GOT3 (cell line): ENCODE data around the gene METRN.

Experiments
- DNase-seq: peaks from one replicate; lab custom pipeline; 2025; ENCODE audit warnings: mixed read lengths; lab: John Stamatoyannopoulos, UW

METRN gene

GRCh38 chr16:760065-760464, 45.1 kb downstream of the METRN start:
- DNase-seq = no peak

- DNase-seq = no peak
Measured at GRCh38 chr16:760545-761343, 45.8 kb downstream of the METRN start, which contains the start of gene MSLN. TSS of gene MSLN (plus strand) at chr16:760734. CDS start at chr16:762681, 1,947 bp downstream.

- no peak for DNase-seq
Measured at GRCh38 chr16:761625-762513, 47.0 kb downstream of the METRN start.

GRCh38 chr16:762595-763268, 47.8 kb downstream of the METRN start:
- no peak for DNase-seq

- no peak for DNase-seq
Measured at GRCh38 chr16:763369-764183, 48.7 kb downstream of the METRN start.

GRCh38 chr16:764184-764750, 49.3 kb downstream of the METRN start:
- no peak for DNase-seq

- no peak for DNase-seq
Measured at GRCh38 chr16:764848-765487, 50.0 kb downstream of the METRN start.

GRCh38 chr16:765488-765865, 50.6 kb downstream of the METRN start:
- no peak for DNase-seq

GRCh38 chr16:766008-766819, 51.3 kb downstream of the METRN start:
- DNase-seq = no peak

- no peak for DNase-seq
Measured at GRCh38 chr16:766820-767640, 52.1 kb downstream of the METRN start.

GRCh38 chr16:767743-768235, 52.9 kb downstream of the METRN start:
- DNase-seq = no peak

GRCh38 chr16:768428-768827, 53.5 kb downstream of the METRN start:
- DNase-seq = no peak
